B cell (primary cell): ENCODE data around the gene HSP90AB1. TPM values are rescaled to one million over a fixed set of nuclear protein-coding genes. Genes with fewer than 3 reads are reported as not detected.

Experiments
- ATAC-seq: fragments of 200-7000 bp; cut with Tn5 transposase; one replicate; pipeline ENCODE4 v1.10.0; 2021; ENCODE audit warnings: low read depth, mild to moderate bottlenecking, moderate number of reproducible peaks, moderate library complexity
- CTCF ChIA-PET: fragments of 350-600 bp; sonication (Branson Sonifier 250); formaldehyde crosslinking; loops from one replicate; lab custom pipeline; 2021; ENCODE audit warnings: antibody characterized with exemption, inconsistent platforms; lab: Charles Lee
- POLR2A ChIA-PET: fragments of 350-600 bp; sonication (Branson Sonifier 250); formaldehyde crosslinking; loops from one replicate; lab custom pipeline; 2021; ENCODE audit warnings: antibody characterized with exemption; lab: Charles Lee
- DNase-seq: peaks from one replicate; pipeline ENCODE4 v3.0.0; 2013
- H2AFZ ChIP-seq: 2 replicates; pipeline ENCODE4 v1.6.1; 2012; ENCODE audit warnings: mild to moderate bottlenecking, low read depth, low read length; ENCODE audit not compliant: insufficient read depth, poor library complexity, severe bottlenecking
- H3K27ac ChIP-seq, 2 donors: 1 replicate in 1 of 2; 2 replicates in 1 of 2; pipeline ENCODE4 v1.5.1; 2012 to 2013; ENCODE audit warnings: low read length in 2 of 2, mild to moderate bottlenecking in 2 of 2, moderate library complexity in 1 of 2
- H3K27me3 ChIP-seq, 4 experiments: fragments of 200-600 bp in 1 of 4; sonication (generic) in 1 of 4; replicated peaks in 1 of 4; 1 replicate in 2 of 4; 2 replicates in 2 of 4; pipeline versions ENCODE4 v1.6.1 to v1.7.0; 2013 to 2016; ENCODE audit warnings: low read length in 3 of 4, mild to moderate bottlenecking in 2 of 4, mixed read lengths in 1 of 4, moderate library complexity in 1 of 4; ENCODE audit not compliant: insufficient read depth in 4 of 4, control insufficient read depth in 3 of 4; ENCODE audit errors: control extremely low read depth in 1 of 4
- H3K36me3 ChIP-seq, 2 experiments: replicated peaks in 1 of 2; 1 replicate in 1 of 2; 2 replicates in 1 of 2; pipeline versions ENCODE4 v1.6.1 to v1.7.1; 2013; ENCODE audit warnings: low read length in 1 of 2; ENCODE audit not compliant: insufficient read depth in 2 of 2, control insufficient read depth in 1 of 2; ENCODE audit errors: control extremely low read depth in 1 of 2, extremely low read depth in 1 of 2
- H3K4me1 ChIP-seq, 2 donors: fragments of 200-600 bp in 1 of 2; sonication (generic) in 1 of 2; 1 replicate in 1 of 2; 2 replicates in 1 of 2; pipeline versions ENCODE4 v1.5.1 to v1.6.1; 2013 to 2017; ENCODE audit warnings: low read length in 2 of 2; ENCODE audit not compliant: control insufficient read depth in 2 of 2, insufficient read depth in 2 of 2
- H3K4me2 ChIP-seq: replicated peaks from 2 replicates; pipeline ENCODE3; 2012; ENCODE audit warnings: mild to moderate bottlenecking, low read depth, low read length; ENCODE audit not compliant: poor library complexity, severe bottlenecking
- H3K4me3 ChIP-seq, 5 experiments: fragments of 200-600 bp in 1 of 5; sonication (generic) in 1 of 5; 1 replicate in 3 of 5; 2 replicates in 2 of 5; pipeline versions ENCODE4 v1.5.1 to v1.7.0; 2011 to 2016; ENCODE audit warnings: low read length in 4 of 5, mild to moderate bottlenecking in 4 of 5, low read depth in 2 of 5, control low read depth in 1 of 5, moderate library complexity in 1 of 5; ENCODE audit not compliant: insufficient read depth in 1 of 5; ENCODE audit errors: control extremely low read depth in 1 of 5, extremely low read depth in 1 of 5
- H3K79me2 ChIP-seq: fragments of 200-600 bp; sonication (generic); one replicate; pipeline ENCODE4 v1.6.0; 2016; ENCODE audit warnings: low read length; ENCODE audit not compliant: control insufficient read depth, insufficient read depth
- H3K9ac ChIP-seq: fragments of 200-600 bp; sonication (generic); 2 replicates; pipeline ENCODE4 v1.6.1; 2017; ENCODE audit warnings: mild to moderate bottlenecking, low read length, moderate library complexity
- H3K9me3 ChIP-seq, 3 donors: one replicate each; pipeline versions ENCODE4 v1.6.1 to v1.7.1; 2013; ENCODE audit warnings: low read length in 2 of 3; ENCODE audit not compliant: control insufficient read depth in 2 of 3, insufficient read depth in 1 of 3; ENCODE audit errors: control extremely low read depth in 1 of 3
- H4K20me1 ChIP-seq: 2 replicates; pipeline ENCODE4 v1.6.0; 2012; ENCODE audit warnings: mild to moderate bottlenecking, low read length; ENCODE audit not compliant: insufficient read depth, control insufficient read depth, poor library complexity, severe bottlenecking
- H3K27ac Mint-ChIP-seq: one replicate; pipeline ENCODE4 v1.8.0; 2021; ENCODE audit warnings: mixed read lengths
- H3K27me3 Mint-ChIP-seq: one replicate; pipeline ENCODE4 v1.8.0; 2021; ENCODE audit warnings: mixed read lengths
- H3K4me1 Mint-ChIP-seq: one replicate; pipeline ENCODE4 v1.8.0; 2021; ENCODE audit warnings: mixed read lengths
- H3K4me3 Mint-ChIP-seq: one replicate; pipeline ENCODE4 v1.8.0; 2021; ENCODE audit warnings: mixed read lengths
- H3K9me3 Mint-ChIP-seq: one replicate; pipeline ENCODE4 v1.8.0; 2022; ENCODE audit warnings: mixed read lengths; ENCODE audit not compliant: insufficient read depth
- EZH2 ChIP-seq: IDR thresholded peaks from 2 replicates; pipeline ENCODE4 v1.6.1; 2012; ENCODE audit warnings: borderline replicate concordance, low read depth, mild to moderate bottlenecking, moderate library complexity, low read length; ENCODE audit not compliant: insufficient read depth, poor library complexity, severe bottlenecking
- WGBS: methylation state at CpG from one replicate; pipeline ENCODE4 v1.1.5; 2013; ENCODE audit warnings: missing lambda C conversion rate; ENCODE audit not compliant: insufficient coverage; 5-methylcytosine and 5-hydroxymethylcytosine counted together
- intact Hi-C: fragments of 100-400 bp; cut with micrococcal nuclease; formaldehyde crosslinking; loops from one replicate; pipeline ENCODE4 v1.10.0; 2022
- polyA plus RNA-seq: library from polyadenylated mRNA; depleted of rRNA; stranded (reverse); fragments of >200 nt; gene quantifications from 2 replicates; pipeline ENCODE4 v1.2.3, GENCODE V29; 2012
- total RNA-seq, 2 donors: library from RNA; stranded (reverse); fragments of 120-200 nt in 1 of 2; gene quantifications; 1 replicate in 1 of 2; 2 replicates in 1 of 2; pipeline versions ENCODE4 v1.2.3 to v1.2.4, GENCODE V29; 2013 to 2022
- TF ChIP-seq, protein P1 (sequence below): fragments of 200-600 bp; IDR thresholded peaks from one replicate; pipeline ENCODE4 v1.8.0; 2022; ENCODE audit warnings: antibody characterized with exemption, mild to moderate bottlenecking

The HSP90AB1 gene
- total and polyA plus RNA-seq, 2 donors (not counting 1 experiment from before 2014, with no cell fraction given): 395 to 645 TPM

DNA sequence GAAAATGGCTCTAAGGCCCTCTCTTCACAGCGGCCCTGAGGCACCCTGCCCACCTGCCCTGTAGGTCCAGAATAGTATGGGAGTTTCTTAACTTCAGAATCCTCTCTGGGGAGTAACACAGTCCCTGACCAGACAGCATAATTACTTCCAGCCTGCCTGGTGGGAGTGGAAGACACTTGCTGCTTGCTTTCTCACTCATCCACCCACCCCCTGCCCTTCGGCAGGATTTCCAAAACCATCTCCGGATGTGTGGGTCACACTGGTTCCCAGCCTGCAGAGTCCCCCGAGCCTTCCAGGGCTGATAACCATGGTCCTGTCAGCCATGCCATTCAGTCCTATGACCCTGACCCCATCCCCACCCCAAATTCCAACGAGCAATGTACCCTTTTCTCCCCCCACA is 18.1 kb upstream of the HSP90AB1 start:
- no peaks in the 10 kb centered on the region for H3K36me3 ChIP-seq
- no peaks in the 10 kb centered on the region for H3K9me3 ChIP-seq
- WGBS: 98% methylated on average over 4 of the region's 5 CpGs
- H3K27me3 ChIP-seq: no peaks in the 10 kb centered on the region
- no peak overlapping the region for H3K4me3 ChIP-seq
- no peaks in the 10 kb centered on the region for H4K20me1 ChIP-seq
- H3K4me1 ChIP-seq: peaks cover 7 to 10% of the 10 kb centered on the region in 2 donors
- no peak for TF ChIP-seq EZH2
- TF ChIP-seq, protein P1, sequence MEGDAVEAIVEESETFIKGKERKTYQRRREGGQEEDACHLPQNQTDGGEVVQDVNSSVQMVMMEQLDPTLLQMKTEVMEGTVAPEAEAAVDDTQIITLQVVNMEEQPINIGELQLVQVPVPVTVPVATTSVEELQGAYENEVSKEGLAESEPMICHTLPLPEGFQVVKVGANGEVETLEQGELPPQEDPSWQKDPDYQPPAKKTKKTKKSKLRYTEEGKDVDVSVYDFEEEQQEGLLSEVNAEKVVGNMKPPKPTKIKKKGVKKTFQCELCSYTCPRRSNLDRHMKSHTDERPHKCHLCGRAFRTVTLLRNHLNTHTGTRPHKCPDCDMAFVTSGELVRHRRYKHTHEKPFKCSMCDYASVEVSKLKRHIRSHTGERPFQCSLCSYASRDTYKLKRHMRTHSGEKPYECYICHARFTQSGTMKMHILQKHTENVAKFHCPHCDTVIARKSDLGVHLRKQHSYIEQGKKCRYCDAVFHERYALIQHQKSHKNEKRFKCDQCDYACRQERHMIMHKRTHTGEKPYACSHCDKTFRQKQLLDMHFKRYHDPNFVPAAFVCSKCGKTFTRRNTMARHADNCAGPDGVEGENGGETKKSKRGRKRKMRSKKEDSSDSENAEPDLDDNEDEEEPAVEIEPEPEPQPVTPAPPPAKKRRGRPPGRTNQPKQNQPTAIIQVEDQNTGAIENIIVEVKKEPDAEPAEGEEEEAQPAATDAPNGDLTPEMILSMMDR: no peak
- ChIA-PET POLR2A (interaction anchor here (1.3 kb wide), 1 partner anchor 18 kb away, joined by 3 read pairs; the partner anchor contains the start of gene HSP90AB1), CTCF (no interaction called here)
- Mint-ChIP-seq H3K27ac (no peak overlapping the region), H3K4me1 (peaks cover 9% of the 10 kb centered on the region), H3K9me3 (no peaks in the 10 kb centered on the region), H3K4me3 (no peak overlapping the region), H3K27me3 (no peaks in the 10 kb centered on the region)
- H3K4me2 ChIP-seq: no peak overlapping the region
- intact Hi-C loops: no loop called here
- no peak overlapping the region for H3K9ac ChIP-seq
- no peak overlapping the region for H2AFZ ChIP-seq
- peaks cover 5% of the 10 kb centered on the region for H3K79me2 ChIP-seq
- ATAC-seq (no peak), DNase-seq (no peak)
- no peak overlapping the region for H3K27ac ChIP-seq

DNA sequence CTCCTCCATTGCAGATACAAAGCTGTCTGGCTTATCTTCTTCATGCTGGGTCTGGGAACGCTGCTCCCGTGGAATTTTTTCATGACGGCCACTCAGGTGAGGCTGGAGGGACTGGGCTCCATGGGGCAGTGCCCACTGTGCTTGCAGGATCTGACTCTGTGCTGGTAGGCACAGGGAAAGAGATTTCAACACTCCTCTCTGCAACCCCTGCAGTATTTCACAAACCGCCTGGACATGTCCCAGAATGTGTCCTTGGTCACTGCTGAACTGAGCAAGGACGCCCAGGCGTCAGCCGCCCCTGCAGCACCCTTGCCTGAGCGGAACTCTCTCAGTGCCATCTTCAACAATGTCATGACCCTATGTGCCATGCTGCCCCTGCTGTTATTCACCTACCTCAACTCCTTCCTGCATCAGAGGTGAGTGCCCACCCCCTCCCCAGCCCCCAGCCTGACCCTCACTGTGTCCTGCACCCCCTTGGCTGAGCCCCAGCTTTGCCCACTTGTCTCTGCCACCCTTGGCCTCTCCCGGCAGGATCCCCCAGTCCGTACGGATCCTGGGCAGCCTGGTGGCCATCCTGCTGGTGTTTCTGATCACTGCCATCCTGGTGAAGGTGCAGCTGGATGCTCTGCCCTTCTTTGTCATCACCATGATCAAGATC is 17.4 kb upstream of the HSP90AB1 start:
- intact Hi-C loops: no loop called here
- TF ChIP-seq, protein P1: no peak
- no peak for TF ChIP-seq EZH2
- no peak overlapping the region for H3K27ac Mint-ChIP-seq

More for the DNA sequence above, 17.4 kb upstream of the HSP90AB1 start:
- H3K27me3 Mint-ChIP-seq: no peaks in the 10 kb centered on the region
- H2AFZ ChIP-seq: no peak overlapping the region
- 98% methylated on average over 11 of the region's 11 CpGs for WGBS
- CTCF ChIA-PET: interaction anchor here (0.8 to 1.4 kb wide), 3 partner anchors 11 to 60 kb away, joined by 3 to 6 read pairs (median 3); no protein-coding TSS in a partner anchor
- H3K9ac ChIP-seq: no peak overlapping the region
- H3K9me3 ChIP-seq: no peaks in the 10 kb centered on the region
- DNase-seq: no peak
- POLR2A ChIA-PET: no interaction called here
- no peak overlapping the region for H3K4me3 ChIP-seq
- H4K20me1 ChIP-seq: no peaks in the 10 kb centered on the region
- no peak overlapping the region for H3K27ac ChIP-seq
- H3K4me2 ChIP-seq: no peak overlapping the region
- H3K27me3 ChIP-seq: no peaks in the 10 kb centered on the region
- peaks cover 1 to 3% of the 10 kb centered on the region in 2 donors for H3K4me1 ChIP-seq
- no peak for ATAC-seq
- H3K79me2 ChIP-seq: peaks cover 5% of the 10 kb centered on the region
- H3K4me3 Mint-ChIP-seq: no peak overlapping the region
- peaks cover 2% of the 10 kb centered on the region for H3K4me1 Mint-ChIP-seq
- H3K9me3 Mint-ChIP-seq: no peaks in the 10 kb centered on the region
- H3K36me3 ChIP-seq: no peaks in the 10 kb centered on the region
